Activated CD4-positive, alpha-beta T cell treated with anti-CD3 and anti-CD28 coated beads, Interleukin-2, amount 50 U/mL, for 1 hour (primary cell): Measurements from ENCODE around the gene SMIM14.
"Not testable (repeated sequence)": the region's sequence is repeated elsewhere in the genome, so short reads cannot be mapped to it uniquely, and the experiment has no call there.

Source experiments
- DNase-seq: peaks from one replicate; pipeline ENCODE4 v3.0.0-alpha.2; 2020

SMIM14 gene

GRCh38 chr4:39591290-39591689, 47.4 kb downstream of the SMIM14 start:
- DNase-seq: no peak

DNA sequence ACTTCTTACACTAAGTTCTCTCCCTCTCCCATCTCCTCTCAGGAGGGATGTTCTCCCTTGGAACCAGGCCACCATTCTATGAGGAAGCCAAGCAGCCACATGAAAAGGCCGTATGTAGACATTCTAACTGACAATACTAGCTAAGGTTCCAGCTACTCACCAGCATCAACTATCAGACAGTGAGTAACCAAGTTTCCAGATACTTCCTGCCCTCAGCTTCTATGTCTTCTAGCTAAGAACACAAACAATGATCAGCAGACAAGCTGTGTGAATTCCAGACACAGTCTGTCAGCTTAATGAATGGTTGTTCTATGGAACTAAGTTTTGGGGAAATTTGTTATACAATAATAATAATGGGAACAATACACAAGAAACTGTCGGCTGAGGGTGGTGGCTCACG, 50.8 kb downstream of the SMIM14 start:
- no peak for DNase-seq

DNA sequence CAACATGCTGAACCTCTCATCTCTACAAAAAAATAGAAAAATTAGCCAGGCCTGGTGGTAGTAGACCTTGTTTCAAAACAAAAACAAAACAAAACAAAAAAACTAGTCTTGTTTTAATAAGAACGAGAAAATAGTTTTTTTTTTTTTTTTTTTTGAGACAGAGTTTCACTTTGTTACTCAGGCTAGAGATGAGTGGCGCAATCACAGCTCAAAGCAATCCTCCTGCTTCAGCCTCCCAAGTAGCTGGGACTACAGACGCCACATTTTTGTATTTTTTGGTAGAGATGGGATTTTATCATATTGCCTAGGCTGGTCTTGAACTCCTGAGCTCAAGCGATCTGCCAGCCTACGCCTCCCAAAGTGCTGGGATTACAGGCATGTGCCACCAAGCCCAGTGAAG, 63.7 kb downstream of the SMIM14 start:
- no peak for DNase-seq

DNA sequence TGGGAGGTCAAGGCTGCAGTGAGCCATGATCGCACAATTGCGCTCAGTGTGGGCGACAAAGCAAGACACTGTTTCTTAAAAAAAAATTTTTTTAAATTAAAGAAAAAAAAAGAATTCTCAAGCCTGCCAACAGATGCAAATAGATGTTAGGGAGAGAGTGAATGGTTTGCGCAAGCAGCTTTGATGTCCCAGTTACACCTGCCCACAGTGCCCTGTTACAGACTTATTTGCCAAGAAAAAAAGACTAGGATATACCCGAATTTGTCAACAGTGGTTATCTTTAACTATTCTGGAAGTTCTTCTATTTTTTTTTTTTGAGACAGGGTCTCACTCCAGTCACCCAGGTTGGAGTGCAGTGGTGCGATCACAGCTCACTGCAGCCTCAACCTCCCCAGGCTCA, 67.2 kb downstream of the SMIM14 start:
- no peak for DNase-seq

- no peak for DNase-seq
Measured at GRCh38 chr4:39571054-39571453, 67.6 kb downstream of the SMIM14 start.

DNA sequence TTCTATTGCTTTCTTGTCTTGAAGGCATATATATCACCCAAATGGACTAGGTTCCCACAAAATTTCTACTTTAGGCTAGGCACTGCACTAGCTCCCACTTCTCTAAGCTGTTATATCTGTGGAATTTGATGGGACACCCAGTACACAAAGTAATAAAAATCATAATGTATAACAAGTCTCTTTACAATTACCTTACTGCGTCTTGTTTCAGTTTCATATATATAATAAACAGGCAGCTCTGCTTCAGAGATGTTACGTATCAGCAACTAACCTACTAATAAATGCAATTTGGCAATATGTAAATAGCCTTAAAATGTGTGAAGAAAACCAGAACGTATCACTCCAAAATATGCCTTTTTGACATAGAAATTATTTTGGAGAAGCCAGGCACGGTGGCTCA, 69.5 kb downstream of the SMIM14 start:
- DNase-seq: no peak

DNA sequence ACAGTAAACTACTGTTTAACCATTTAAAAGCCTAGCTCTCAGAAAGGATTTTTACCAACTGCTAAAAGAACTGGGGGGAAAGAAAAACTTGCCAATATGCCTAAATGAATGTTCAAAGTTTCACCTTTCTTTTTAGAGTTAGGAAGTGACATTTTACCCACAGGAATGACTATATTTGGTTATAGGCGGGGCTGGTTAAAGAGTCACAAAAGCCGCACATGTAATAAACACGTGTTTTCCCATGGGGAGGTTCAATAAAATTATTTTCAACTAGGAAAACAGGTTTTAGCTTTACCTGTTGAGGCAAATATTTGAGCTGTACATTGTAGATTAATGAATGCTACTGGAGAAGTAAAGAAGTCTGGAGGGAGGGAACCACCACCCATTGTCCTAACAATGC, 69.9 kb downstream of the SMIM14 start:
- no peak for DNase-seq

GRCh38 chr4:39565878-39566600, 72.6 kb downstream of the SMIM14 start:
- DNase-seq: no peak

DNA sequence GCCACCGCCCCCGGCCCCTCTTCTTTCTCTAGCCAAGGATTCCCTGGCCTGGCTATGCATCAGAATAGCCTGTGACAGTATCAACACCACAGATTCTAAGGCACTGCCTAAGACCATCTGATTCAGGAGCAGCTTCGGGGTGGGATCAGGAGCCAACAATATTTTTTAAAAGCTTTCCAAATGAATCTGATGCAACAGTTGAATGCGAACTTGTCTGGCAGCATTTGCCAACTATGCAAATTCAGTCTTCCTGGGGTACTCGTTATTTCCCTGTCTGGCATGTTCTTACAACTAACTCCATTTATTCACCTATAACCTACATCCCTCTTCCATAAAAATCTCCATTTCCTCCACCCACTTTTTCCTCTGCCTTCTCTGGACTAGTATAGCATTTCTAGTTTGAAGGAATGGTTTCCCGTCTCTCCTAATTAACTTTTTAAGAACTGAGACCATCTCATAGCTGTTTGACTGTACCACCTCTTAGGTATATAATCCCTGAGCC, 75.3 kb downstream of the SMIM14 start:
- no peak for DNase-seq

DNA sequence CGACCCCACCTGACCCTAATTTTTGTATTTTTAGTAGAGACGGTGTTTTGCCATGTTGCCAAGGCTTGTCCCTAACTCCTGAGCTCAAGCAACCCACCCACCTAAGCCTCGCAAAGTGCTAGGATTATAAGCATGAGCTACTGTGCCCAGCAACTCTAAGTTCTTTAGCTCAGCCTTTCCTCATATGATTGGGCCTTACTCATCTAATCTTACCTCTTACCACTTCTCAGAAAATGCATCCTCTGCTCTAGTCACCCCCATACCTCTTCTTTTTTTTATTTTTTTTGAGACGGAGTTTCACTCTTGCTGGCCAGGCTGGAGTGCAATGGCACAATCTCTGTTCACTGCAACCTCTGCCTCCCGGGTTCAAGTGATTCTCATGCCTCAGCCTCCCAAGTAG, 75.9 kb downstream of the SMIM14 start:
- no peak for DNase-seq

- no peak for DNase-seq
Measured at GRCh38 chr4:39559626-39560025, 79.0 kb downstream of the SMIM14 start.

- no peak for DNase-seq
Measured at GRCh38 chr4:39555472-39555871, 83.2 kb downstream of the SMIM14 start.

DNA sequence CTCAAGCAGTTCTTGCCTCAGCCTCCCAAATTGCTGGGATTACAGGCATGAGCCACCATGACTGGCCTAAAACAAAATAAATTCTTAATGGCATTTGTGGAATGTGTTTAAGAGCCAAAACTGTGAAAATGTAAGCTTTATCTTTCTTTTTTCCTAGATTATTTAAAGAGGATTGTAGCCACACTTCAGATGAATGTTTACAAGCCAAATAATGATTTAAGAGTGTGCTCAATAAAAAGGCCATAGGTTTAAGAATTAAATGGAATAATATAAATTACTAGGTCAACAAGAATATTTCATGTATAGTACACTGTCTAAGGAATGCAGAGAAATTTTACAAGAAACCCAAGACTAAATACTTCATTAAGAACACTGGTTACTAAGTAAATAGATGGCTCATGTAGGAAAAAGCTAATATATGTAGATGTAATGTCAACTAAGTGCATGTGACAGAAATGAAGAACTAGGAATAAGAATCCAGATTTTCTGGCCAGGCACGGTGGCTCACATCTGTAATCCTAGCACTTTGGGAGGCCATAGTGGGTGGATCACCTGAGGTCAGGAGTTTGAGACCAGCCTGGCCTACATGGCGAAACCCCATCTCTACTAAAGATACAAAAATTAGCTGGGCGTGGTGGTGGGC, 90.1 kb downstream of the SMIM14 start:
- no peak for DNase-seq

- no peak for DNase-seq
Measured at GRCh38 chr4:39544580-39545315, 93.9 kb downstream of the SMIM14 start.

DNA sequence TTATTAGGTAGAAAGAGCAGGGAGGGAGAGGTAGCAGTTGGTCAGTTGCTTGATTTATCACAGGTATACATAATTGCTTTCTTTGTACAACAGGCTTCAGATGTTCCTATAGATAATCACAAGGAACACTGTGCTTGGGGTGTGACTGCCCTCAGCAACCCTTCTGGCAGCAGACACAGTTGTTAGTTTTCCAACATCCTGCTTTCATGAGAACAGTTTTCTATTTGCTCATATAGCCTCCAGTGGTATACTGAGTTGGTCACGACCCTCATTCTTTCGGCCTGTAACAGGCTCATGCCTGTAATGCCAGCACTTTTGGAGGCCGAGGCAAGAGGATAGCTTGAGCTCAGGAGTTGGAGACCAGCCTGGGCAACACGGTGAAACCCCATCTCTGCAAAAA, 94.6 kb downstream of the SMIM14 start:
- DNase-seq: not testable (repeated sequence)

GRCh38 chr4:39543034-39543433, 95.6 kb downstream of the SMIM14 start:
- no peak for DNase-seq

GRCh38 chr4:39542611-39543012, 96.1 kb downstream of the SMIM14 start:
- DNase-seq: no peak

DNA sequence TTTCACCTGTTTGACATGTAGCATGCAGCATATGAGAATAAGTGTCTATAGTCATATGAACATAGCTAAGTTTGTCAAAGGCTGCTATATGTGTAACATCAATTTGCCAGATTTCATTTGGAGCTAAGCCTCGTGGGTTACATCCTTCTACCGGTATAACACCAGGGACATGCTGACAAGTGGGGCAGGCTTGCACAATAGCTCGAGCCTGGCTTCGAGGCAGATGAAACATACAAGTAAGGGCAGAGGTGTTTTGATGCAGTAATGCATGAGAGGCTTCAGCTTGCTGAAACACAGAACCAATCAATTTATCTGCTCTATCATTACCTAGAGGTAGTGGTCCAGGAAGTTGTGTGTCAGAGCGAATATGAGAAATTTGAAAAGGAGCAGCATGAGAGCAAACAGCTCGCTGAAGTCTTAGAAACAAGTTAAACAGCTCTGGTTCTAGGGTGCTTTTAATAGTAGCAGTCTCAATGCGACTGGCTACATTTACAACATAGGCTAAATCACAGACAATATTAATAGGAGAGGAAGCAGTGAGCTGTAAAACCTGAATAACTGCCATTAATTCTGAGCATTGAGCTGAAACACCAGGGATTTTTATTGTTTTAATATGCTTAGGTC, 96.6 kb downstream of the SMIM14 start:
- DNase-seq: no peak

DNA sequence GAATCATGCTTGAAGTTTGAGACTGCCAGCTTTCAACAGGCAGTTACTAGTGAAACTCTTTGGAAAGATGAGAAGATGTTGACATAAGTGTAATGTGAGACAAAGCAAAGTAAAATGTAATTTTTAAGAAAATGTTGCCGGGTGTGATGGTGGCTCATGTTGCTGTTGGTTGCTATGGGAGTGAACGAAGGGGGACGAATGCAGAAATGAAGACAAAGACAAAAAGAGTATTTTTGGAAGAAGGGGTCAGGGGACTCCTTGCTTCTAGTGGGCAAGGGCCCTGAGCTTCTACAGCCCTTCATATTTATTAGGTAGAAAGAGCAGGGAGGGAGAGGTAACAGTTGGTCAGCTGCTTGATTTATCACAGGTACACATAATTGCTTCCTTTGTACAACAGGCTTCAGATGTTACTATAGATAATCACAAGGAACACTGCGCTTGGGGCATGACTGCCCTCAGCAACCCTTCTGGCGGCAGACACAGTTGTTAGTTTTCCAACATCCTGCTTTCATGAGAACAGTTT, 99.5 kb downstream of the SMIM14 start:
- DNase-seq: no peak

DNA sequence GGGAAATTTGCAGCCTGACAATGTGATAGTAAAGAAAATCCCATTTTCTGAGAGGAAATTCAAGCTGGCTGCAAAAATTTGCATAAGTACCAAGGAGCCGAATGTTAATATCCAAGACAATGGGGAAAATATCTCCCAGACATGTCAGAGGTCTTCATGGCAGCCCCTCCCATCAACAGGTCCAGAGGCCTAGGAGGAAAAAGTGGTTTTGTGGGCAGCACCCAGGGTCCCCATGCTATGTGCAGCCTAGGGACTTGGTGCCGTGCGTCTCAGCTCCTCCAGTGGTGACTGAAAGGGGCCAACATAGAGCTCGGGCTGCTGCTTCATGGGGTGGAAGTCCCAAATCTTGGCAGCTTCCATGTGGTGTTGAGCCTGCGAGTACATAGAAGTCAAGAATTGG, 105.1 kb downstream of the SMIM14 start:
- DNase-seq: no peak

DNA sequence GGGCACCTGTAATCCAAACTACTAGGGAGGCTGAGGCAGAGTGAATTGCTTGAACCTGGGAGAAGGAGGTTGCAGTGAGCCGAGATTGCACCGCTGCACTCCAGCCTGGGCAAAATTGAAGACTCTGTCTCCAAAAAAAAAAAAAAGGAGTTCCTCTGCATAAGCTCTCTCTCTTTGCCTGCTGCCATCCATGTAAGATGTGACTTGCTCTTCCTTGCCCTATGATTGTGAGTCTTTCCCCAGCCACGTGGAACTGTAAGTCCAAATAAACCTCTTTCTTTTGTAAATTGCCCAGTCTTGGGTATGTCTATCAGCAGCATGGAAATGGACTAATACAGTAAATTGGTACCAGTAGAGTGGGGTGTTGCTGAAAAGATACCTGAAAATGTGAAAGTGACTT, 106.4 kb downstream of the SMIM14 start:
- not testable (repeated sequence) for DNase-seq

GRCh38 chr4:39530682-39531081, 108.0 kb downstream of the SMIM14 start:
- no peak for DNase-seq

- DNase-seq: no peak
Measured at GRCh38 chr4:39529534-39529933, 109.1 kb downstream of the SMIM14 start.
